GM18502 (cell line): Measurements from ENCODE around the gene ZNF587.
A peak's percentile ranks its signal among the peaks of the same experiment; 100 is the strongest.
"Not testable (repeated sequence)": the region's sequence is repeated elsewhere in the genome, so short reads cannot be mapped to it uniquely, and the experiment has no call there.

Source experiments
- ATAC-seq: cut with Tn5 transposase; IDR thresholded peaks from one replicate; pipeline ENCODE4 v1.9.1; 2021; ENCODE audit warnings: mild to moderate bottlenecking; ENCODE audit not compliant: unreplicated experiment, poor library complexity

ZNF587 gene

DNA sequence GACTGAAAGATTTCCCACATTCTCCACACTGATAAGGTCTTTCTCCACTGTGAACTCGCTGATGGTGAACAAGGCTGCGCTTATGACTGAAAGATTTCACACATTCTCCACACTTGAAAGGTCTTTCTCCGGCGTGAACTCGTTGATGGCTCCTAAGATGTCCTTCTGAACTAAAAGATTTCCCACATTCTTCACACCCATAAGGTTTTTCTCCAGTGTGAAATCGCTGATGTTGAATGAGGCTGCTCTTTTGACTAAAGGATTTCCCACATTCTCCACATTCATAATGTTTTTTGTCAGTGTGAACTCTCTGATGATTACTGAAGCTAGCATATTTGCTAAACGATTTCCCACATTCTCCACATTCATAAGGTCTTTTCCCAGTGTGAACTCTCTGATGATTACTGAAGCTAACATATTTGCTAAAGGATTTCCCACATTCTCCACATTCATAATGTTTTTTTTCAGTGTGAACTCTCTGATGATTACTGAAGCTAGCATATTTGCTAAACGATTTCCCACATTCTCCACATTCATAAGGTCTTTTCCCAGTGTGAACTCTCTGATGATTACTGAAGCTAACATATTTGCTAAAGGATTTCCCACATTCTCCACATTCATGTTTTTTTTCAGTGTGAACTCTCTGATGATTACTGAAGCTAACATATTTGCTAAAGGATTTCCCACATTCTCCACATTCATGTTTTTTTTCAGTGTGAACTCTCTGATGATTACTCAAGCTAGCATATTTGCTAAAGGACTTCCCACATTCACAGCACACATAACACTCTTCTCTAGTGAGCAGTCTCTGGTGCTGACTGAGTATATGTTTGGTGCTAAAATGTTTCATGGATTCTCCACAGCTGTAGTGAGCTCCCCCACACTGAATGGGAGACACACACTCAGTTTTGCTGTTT, 24.5 kb downstream of the ZNF587 start:
- not testable (repeated sequence) for ATAC-seq

DNA sequence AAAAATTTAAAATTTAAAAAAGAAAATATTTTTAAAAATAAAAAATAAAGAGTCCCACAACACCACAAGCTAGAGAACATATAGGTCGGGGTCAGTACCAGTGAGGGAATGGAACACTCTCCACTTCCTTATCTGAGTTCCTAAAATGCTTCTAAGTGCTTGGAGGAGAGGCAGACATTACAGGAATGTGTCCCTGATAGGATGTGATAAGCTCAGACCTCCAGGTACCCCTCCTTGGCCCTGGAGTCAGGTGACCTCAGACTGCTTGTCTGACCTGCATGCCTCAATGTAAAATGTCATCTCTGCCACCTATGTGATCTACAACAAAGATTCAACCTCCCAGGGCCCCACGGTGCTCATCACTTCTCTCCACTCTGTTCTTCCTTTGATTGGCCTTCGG, 36.4 kb downstream of the ZNF587 start:
- ATAC-seq: no peak

DNA sequence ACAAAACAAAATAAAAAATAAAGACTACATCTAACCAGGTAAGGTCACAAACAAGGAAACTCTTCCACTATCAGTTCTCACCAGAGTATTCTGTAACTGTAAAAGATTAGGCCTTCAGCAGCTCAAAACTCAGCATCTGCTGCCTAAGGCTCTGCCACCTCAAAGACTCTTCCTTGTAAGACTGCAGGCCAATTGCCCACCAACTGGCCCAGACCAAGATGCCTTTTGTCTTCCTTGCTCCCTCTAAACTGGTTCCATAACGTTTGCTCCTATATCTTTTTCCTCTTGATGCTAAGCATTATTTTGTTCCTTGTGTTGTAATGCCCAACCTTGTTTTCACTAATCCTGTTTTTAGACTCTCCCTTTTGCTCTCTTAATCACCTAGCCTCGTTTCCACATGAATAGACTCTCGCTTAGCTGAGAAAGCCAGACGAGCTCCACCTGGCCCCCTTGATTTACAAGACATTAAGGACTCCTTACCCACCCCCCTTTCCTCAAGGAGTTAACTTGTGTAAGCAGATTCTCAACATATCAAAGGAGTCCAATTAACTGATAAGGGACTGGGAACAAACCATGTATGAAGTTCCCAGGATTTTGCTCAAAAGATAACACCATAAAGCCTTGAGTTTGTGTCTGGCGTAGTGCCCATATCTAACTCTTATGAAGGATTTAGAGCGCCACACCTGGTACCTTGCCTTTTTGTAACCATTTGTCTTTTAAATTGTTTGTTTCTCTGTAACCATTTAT, 37.7 kb downstream of the ZNF587 start:
- ATAC-seq: no peak

DNA sequence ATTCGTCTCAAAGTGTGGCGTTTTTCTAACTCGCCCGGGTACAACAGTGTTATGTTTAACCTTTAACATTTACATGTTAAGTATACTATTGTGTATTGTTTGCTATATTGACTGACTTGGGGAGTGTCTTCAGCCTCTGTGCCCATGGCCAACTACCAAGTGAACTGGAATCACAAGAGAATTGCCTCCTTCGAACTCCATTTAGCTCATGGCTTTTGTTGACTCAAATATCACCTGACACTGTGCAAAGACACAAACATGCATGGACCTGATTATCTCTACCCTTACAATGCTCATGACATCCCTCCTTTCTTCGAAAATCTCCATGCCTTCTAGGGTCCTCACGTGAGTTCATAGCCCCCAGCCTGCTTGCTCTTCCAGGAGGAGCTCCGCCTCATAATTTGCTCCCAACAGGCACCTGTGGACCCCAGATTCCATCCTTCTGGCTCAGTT, 38.5 kb downstream of the ZNF587 start:
- ATAC-seq: peak; percentile 14

- peak; percentile 85 for ATAC-seq
These were observed 39.0 kb downstream of the ZNF587 start, which contains the start of gene ZNF814 for GRCh38 chr19:57888560-57889231. Gene ZNF814 (minus strand): TSS chr19:57889037. CDS start chr19:57888802, 235 bp downstream.

DNA sequence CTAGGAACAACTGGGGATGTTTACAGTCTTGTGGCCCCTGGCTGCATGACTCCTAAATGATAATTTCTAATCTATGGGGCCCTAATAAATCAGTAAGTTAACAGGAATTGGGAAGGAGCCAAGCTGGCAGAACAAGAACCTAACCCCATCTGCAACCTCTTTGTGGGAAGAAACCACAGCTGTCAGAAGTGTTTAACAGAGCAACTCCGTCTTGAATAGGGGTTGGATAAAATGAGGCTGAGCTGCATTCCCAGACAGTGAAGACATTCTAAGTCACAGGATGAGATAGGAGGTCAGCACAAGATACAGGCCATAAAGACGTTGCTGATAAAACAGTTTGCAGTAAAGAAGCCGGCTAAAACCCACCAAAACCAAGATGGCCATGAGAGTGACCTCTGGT, 41.0 kb downstream of the ZNF587 start:
- not testable (repeated sequence) for ATAC-seq

GRCh38 chr19:57900311-57900710, 50.7 kb downstream of the ZNF587 start:
- no peak for ATAC-seq

GRCh38 chr19:57903618-57904184, 54.0 kb downstream of the ZNF587 start:
- ATAC-seq: no peak

GRCh38 chr19:57905258-57905657, 55.6 kb downstream of the ZNF587 start:
- ATAC-seq: no peak

DNA sequence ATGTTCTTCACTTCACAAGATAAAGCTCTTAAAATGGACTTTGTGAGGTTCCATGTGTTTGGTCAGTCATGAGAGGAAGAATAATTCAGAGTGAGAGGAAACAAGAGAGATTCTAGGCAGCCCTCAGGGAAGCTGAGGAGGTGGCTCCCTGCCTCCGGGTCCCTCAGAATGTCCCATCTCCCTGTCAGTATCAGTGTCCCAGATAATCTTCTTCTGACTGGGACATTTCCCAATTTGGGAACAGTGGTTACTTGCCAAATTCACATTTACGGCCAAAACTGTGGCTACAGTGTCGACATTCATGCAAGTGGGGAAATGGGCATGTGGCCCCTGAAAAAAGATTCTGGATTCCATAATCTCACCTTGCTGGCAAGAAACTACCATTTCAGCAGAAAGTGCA, 57.7 kb downstream of the ZNF587 start:
- no peak for ATAC-seq

GRCh38 chr19:57914531-57914930, 64.9 kb downstream of the ZNF587 start:
- no peak for ATAC-seq
